HG02981 (cell line): ENCODE measurements around the gene GABBR1.

Source experiments
- ATAC-seq: cut with Tn5 transposase; IDR thresholded peaks from one replicate; pipeline ENCODE4 v1.9.1; 2021; ENCODE audit warnings: mild to moderate bottlenecking, moderate library complexity; ENCODE audit not compliant: unreplicated experiment

GABBR1 gene

DNA sequence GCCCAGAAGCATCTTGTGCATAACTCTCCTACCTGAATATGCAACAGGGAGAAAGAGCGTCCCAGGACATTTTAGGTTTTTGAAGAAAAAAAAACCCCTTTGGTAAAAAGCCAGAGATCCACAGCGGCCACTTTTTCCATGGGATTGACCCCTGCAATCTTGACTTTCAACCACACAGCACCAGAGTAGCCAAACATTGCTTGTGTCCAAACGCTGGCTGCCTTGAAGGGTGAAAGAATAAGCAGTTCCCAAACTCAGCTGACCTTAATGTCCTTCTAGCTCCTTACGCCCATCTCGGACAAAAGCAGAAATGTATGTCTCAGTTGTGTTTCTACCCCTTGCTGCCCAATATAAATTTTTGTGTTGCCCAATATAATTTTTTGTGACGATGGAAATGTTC is 22.7 kb upstream of the GABBR1 start:
- ATAC-seq = no peak

DNA sequence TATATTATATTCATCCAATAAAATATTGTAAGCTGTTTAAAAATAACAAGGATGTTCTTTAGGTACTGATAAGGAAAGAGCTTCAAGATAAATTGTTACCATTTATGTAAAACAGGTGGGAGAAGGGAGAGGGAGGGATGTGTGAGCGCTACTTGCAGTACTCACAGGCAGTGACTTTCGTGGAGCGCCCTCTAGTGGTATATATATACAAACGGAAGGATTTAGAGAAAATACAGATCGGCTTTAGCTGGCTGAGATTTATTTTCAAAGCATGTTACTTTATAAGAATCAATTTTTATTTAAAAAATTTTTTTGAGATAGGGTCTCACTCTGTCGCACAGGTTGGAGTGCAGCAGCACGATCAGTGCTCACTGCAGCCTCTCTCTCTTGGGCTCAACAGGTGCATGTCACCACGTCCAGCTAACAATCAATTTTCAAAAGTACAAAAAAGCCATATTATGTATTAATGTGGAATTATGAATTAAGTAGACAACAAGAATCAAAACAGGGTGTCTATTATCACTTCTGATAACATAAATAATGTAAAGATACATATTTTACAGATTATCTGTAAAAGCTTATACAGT is 20.6 kb upstream of the GABBR1 start:
- ATAC-seq = no peak

DNA sequence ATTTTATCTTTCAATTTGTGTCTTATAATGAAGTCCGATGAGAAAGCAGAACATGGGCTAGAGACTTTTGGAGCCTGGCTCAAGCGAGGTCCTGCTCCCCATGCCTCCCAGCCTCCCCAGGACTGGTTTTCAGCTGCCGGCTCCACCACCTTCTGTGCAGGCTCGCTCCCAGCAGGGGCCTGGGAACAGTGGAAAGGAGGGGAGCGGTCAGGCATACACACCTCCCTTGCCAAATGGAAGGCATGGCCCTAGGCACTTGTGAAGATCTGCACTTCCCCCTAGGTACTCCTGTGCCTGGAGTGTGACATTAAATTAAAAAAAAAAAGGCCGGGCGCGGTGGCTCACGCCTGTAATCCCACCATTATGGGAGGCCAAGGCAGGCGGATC is 19.2 kb upstream of the GABBR1 start:
- no peak for ATAC-seq

GRCh38 chr6:29651413-29652197 is 18.6 kb upstream of the GABBR1 start:
- no peak for ATAC-seq

DNA sequence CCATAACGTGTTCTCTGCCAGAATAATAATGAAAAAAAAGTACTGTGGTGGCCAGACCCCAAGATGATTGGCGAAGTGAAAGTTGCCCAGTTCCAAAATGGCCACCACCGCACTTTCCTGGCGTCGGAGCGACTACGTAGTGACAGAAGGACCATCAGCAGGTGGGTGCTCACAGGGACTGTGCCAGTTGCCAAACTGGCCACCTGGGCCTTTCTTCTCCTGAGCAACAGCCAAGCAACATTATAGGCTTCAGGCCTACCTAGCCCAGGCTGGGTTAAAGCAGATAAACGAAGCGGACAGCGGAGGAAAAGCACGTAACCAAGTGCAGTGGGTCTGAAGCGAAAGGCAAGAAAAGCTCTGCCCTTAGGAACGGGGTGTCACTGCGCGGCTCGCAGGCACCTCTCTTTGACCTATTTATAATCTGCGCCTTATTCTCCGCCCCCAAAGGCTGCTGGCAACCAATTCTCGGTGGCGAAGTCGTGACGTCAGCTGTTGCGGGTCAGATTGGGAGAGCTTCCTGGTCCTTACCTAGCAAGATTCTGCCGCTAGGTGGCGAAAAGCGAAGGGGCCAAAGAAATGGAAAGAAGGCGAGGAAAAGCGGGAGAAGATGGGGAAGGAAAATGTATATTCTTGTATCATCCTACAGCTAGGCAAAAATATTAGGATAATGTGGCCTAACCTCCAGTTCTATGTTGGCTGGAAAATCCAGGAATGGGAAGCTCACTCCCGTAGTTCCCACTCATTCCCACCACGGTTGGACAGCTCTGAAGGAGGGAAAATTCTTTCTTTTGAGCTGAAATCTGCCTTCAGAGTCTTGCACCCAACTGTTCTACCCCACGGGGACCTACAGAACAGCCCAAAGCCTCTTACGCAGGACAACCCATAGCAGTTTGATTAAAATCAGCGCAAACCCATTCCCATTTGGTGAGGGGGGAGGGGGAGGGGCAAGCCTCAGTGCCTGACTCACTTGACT is 17.0 kb upstream of the GABBR1 start:
- ATAC-seq = peak; percentile 92

DNA sequence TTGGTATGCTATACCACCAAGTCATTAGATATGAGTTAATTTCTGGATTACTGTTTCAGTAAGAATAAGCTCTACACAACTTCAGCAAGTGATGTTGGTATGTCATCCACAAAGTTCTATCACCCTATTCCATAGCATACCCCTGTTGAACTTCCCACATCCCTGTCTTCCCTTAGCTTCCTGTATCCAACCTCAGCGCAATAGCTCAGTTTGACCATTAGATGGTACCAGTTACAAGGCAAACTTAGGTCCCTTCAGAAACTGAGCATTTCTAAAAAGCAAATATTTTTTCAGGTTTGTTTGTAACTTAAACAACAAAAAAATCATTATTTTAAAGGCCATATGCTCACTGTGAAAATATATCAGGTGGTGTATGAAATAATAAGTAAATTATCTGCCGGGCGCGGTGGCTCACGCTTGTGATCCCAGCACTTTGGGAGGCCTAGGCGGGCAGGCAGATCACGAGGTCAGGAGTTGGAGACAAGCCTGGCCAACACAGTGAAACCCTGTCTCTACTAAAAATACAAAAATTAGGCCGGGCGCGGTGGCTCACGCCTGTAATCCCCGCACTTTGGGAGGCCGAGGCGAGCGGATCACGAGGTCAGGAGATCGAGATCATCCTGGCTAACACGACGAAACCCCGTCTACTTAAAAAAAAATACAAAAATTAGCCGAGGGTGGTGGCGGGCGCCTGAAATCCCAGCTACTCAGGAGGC is 15.1 kb upstream of the GABBR1 start:
- no peak for ATAC-seq

GRCh38 chr6:29641430-29642148 is 8.6 kb upstream of the GABBR1 start:
- no peak for ATAC-seq

DNA sequence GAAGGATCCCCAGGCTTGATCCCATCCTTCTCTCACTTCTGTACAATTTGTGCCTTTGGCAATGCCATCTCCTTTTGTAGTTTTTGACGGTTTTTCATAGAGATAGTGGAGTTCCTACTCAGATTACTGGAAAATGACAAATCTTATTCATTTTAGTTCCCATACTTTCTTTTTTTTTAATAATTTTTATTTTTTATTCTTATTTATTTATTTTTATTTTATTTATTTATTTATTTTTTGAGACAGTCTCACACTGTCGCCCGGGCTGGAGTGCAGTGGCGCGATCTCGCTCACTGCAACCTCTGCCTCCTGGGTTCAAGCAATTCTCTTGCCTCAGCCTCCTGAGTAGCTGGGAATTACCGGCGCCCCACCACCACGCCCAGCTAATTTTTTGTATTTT is 4.3 kb upstream of the GABBR1 start:
- no peak for ATAC-seq

- ATAC-seq = no peak
These were observed 537 bp upstream of the GABBR1 start for GRCh38 chr6:29633534-29633905.

GRCh38 chr6:29631860-29632731 is 887 bp downstream of the GABBR1 start:
- no peak for ATAC-seq

- ATAC-seq = no peak
These were observed 1.7 kb downstream of the GABBR1 start for GRCh38 chr6:29631209-29631810.

DNA sequence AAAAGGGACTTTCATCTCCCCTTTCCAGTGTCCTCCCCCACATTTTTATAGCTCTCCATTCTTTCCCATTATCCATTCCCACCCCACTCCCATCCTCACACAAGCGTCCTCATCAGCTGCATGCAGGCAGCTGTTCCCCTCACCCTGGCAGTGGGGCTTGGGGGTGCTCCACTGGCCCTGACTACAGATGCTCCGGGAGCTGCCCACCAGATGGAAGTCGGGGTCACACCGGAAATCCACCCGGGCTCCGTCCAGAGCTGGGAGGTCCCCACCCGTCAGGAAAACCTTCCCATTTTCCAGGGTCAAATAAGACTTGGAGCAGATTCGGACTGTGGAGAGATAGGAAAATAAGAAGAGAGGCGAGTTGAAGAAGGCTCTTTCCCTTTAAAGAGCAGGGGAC is 2.7 kb downstream of the GABBR1 start:
- ATAC-seq = no peak

DNA sequence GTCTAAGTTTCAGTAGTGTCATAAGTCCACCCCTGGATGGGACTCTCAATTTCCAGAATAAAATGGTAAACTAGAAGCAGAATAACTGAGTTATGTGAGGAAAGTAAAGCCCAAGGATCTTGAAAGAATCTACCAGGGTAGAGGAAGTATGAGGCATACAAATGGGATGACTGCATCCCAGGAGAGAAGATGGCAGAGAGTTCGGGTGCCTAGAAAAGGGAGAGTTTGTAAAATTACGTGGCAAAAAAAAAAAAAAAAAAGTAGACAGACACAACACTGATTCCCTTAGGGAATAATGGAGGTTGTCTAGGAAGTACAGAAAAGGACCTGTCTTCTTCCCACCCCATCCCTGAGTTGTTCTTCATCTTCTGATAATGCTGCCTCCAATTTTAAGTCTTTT is 3.4 kb downstream of the GABBR1 start:
- no peak for ATAC-seq

GRCh38 chr6:29628419-29629281 is 4.3 kb downstream of the GABBR1 start:
- ATAC-seq = no peak

DNA sequence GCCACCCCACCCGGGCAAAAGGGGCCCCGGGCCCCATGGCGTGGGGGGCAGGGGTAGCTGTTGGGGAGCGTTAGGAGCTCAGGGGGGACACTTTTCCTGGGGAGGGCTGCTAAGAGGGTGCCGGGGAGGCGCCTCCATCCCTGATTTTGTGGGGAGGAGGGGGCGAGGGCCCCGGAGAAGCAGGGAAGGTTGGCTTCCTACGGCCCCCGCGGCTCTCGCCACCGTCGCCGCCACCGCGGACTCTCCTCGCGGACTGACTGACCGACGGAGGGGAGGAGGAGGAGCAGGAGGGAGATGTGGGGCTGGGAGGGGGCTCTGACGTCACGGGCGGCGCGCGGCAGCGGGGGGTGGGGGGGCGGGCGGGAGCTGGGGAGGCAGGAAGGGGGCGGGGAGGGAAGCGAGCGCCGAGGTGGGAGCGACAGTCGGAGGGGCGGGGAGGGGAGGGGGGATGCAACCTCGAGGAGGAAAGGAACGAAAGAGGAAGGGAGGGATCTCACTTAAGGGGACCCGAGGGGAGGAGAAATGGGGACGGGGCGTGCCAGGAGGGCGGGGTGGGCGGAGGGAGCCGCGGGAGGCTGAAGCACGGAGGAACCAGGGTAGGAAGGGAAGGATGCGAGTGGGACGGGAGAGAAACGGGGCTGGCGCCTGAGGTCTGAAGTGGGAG is 5.1 kb downstream of the GABBR1 start:
- ATAC-seq = no peak

- no peak for ATAC-seq
These were observed 5.8 kb downstream of the GABBR1 start for GRCh38 chr6:29626948-29627754.
